HCT116 (cell line): ENCODE results near the gene CDH4. TPM values are rescaled to one million over a fixed set of nuclear protein-coding genes. Genes with fewer than 3 reads are reported as not detected.

Experiments
- ATAC-seq: fragments of 200-7000 bp; cut with Tn5 transposase; 2 replicates; pipeline ENCODE4 v1.9.1; 2020; ENCODE audit warnings: mild to moderate bottlenecking, moderate library complexity
- BruUV-seq: library from RNA; stranded (reverse); fragments of 400-500 nt; replicated peaks from 2 replicates; lab custom pipeline; 2021; lab: Mats Ljungman, UMichigan
- CTCF ChIA-PET: fragments of 300-600 bp; sonication (Branson Sonifier 250); formaldehyde crosslinking; loops from one replicate; lab custom pipeline; 2021; ENCODE audit warnings: antibody characterized with exemption; lab: Charles Lee
- POLR2A ChIA-PET: fragments of 300-600, 350-600 bp; sonication (Branson Sonifier 250); formaldehyde crosslinking; loops from one replicate; lab custom pipeline; 2021; ENCODE audit warnings: antibody characterized with exemption; lab: Charles Lee
- RAD21 ChIA-PET, 2 experiments: fragments of 300-600 bp; sonication (Branson Sonifier 250); formaldehyde crosslinking; loops; one replicate each; lab custom pipeline; 2023; ENCODE audit warnings: low total read pairs in 2 of 2; ENCODE audit not compliant: uncharacterized antibody in 2 of 2, unreplicated experiment in 2 of 2, low non-redundant PET in 1 of 2; lab: Charles Lee
- DNase-seq: peaks from one replicate; pipeline ENCODE4 v3.0.0-alpha.2; 2010; ENCODE audit warnings: low read depth, low spot score
- H2AFZ ChIP-seq: fragments of 200-600 bp; shearing (Covaris generic), sonication (generic); 2 replicates; pipeline ENCODE4 v1.6.1; 2017; ENCODE audit warnings: low read depth, mixed run types, mixed read lengths, antibody characterized with exemption, low read length; ENCODE audit not compliant: poor library complexity, severe bottlenecking
- H3K27ac ChIP-seq: 2 replicates; pipeline ENCODE4 v1.5.1; 2012; ENCODE audit warnings: low read depth, low read length
- H3K27me3 ChIP-seq: fragments of 200-600 bp; sonication (generic); 2 replicates; pipeline ENCODE4 v1.6.1; 2016; ENCODE audit warnings: mixed run types, low read length, mixed read lengths; ENCODE audit not compliant: insufficient read depth
- H3K36me3 ChIP-seq, 2 experiments: fragments of 200-500 bp in 1 of 2; fragments of 200-600 bp in 1 of 2; sonication (Bioruptor generic) in 1 of 2; sonication (generic) in 1 of 2; 2 replicates each; pipeline versions ENCODE4 v1.5.1 to v1.6.1; 2014 to 2016; ENCODE audit warnings: low read length in 2 of 2, inconsistent platforms in 1 of 2, mixed read lengths in 1 of 2, mixed run types in 1 of 2; ENCODE audit not compliant: insufficient read depth in 2 of 2, control insufficient read depth in 1 of 2
- H3K4me1 ChIP-seq, 2 experiments: fragments of 200-600 bp in 1 of 2; sonication (generic) in 1 of 2; 2 replicates each; pipeline versions ENCODE4 v1.5.1 to v1.6.1; 2012 to 2017; ENCODE audit warnings: low read length in 2 of 2, inconsistent platforms in 1 of 2, mild to moderate bottlenecking in 1 of 2, mixed read lengths in 1 of 2, mixed run types in 1 of 2, moderate library complexity in 1 of 2; ENCODE audit not compliant: insufficient read depth in 2 of 2, control insufficient read depth in 1 of 2
- H3K4me2 ChIP-seq: fragments of 200-600 bp; sonication (generic); 2 replicates; pipeline ENCODE4 v1.6.1; 2017; ENCODE audit warnings: mixed run types, low read length, mixed read lengths
- H3K4me3 ChIP-seq, 2 experiments: fragments of 200-600 bp in 1 of 2; sonication (generic) in 1 of 2; replicated peaks in 1 of 2; 2 replicates each; pipeline ENCODE4 v1.5.1; 2011 to 2016; ENCODE audit warnings: low read length in 2 of 2, control low read depth in 1 of 2, low read depth in 1 of 2, mild to moderate bottlenecking in 1 of 2, mixed read lengths in 1 of 2, mixed run types in 1 of 2
- H3K79me2 ChIP-seq: fragments of 200-600 bp; sonication (generic); 2 replicates; pipeline ENCODE4 v1.6.1; 2017; ENCODE audit warnings: mild to moderate bottlenecking, mixed run types, low read length, moderate library complexity, mixed read lengths; ENCODE audit not compliant: insufficient read depth
- H3K9ac ChIP-seq: fragments of 200-600 bp; sonication (generic); 2 replicates; pipeline ENCODE4 v1.6.1; 2016; ENCODE audit warnings: low read length, mixed read lengths
- H3K9me2 ChIP-seq: fragments of 200-600 bp; sonication (generic), shearing (Covaris generic); 2 replicates; pipeline ENCODE4 v1.6.1; 2017; ENCODE audit warnings: mixed run types, mild to moderate bottlenecking, moderate library complexity; ENCODE audit not compliant: insufficient read depth
- H3K9me3 ChIP-seq, 2 experiments: fragments of 200-500 bp in 1 of 2; fragments of 200-600 bp in 1 of 2; sonication (Bioruptor generic) in 1 of 2; sonication (generic) in 1 of 2; 2 replicates each; pipeline ENCODE4 v1.6.1; 2014 to 2017; ENCODE audit warnings: low read length in 2 of 2, mixed read lengths in 2 of 2, inconsistent platforms in 1 of 2, low read depth in 1 of 2, mild to moderate bottlenecking in 1 of 2, mixed run types in 1 of 2, moderate library complexity in 1 of 2; ENCODE audit not compliant: control insufficient read depth in 1 of 2, insufficient read depth in 1 of 2
- H4K20me1 ChIP-seq: fragments of 200-600 bp; sonication (generic), shearing (Covaris generic); 2 replicates; pipeline ENCODE4 v1.6.1; 2017; ENCODE audit warnings: mixed run types, mild to moderate bottlenecking, moderate library complexity; ENCODE audit not compliant: insufficient read depth
- CEBPB ChIP-seq: IDR thresholded peaks from 2 replicates; pipeline ENCODE4 v1.6.1; 2012; ENCODE audit warnings: low read depth
- CTCF ChIP-seq, 3 experiments: fragments of 200-600 bp in 1 of 3; sonication (generic) in 1 of 3; IDR thresholded peaks in 2 of 3; conservative IDR thresholded peaks in 1 of 3; 2 replicates each; pipeline ENCODE4 v1.5.1; 2012 to 2017; ENCODE audit warnings: low read depth in 2 of 3, low read length in 2 of 3, antibody characterized with exemption in 1 of 3, borderline replicate concordance in 1 of 3, control low read depth in 1 of 3, mild to moderate bottlenecking in 1 of 3, mixed read lengths in 1 of 3, mixed run types in 1 of 3, moderate library complexity in 1 of 3; ENCODE audit not compliant: insufficient read depth in 1 of 3
- ELF1 ChIP-seq: IDR thresholded peaks from 2 replicates; pipeline ENCODE4 v1.6.1; 2012; ENCODE audit warnings: low read depth, borderline replicate concordance
- EZH2 ChIP-seq: fragments of 200-600 bp; sonication (generic); IDR thresholded peaks from 2 replicates; pipeline ENCODE4 v1.6.1; 2017; ENCODE audit warnings: antibody characterized with exemption, mixed run types
- MAX ChIP-seq: IDR thresholded peaks from 2 replicates; pipeline ENCODE4 v1.6.1; 2012
- POLR2A ChIP-seq: IDR thresholded peaks from 2 replicates; pipeline ENCODE4 v1.7.0; 2011; ENCODE audit warnings: borderline replicate concordance; ENCODE audit not compliant: insufficient read depth, insufficient read length; ENCODE audit errors: extremely low read depth
- REST ChIP-seq: IDR thresholded peaks from 2 replicates; pipeline ENCODE4 v1.6.1; 2012; ENCODE audit warnings: low read depth
- SIN3A ChIP-seq: IDR thresholded peaks from 2 replicates; pipeline ENCODE4 v1.6.1; 2012; ENCODE audit warnings: low read depth
- TCF7L2 ChIP-seq: IDR thresholded peaks from 2 replicates; pipeline ENCODE4 v1.7.0; 2011; ENCODE audit warnings: borderline replicate concordance, inconsistent platforms; ENCODE audit not compliant: insufficient read depth, insufficient read length; ENCODE audit errors: extremely low read depth
- YY1 ChIP-seq: IDR thresholded peaks from 2 replicates; pipeline ENCODE4 v1.6.1; 2011; ENCODE audit warnings: low read length, low read depth, moderate library complexity, mild to moderate bottlenecking; ENCODE audit not compliant: insufficient replicate concordance; ENCODE audit errors: extremely low read depth
- ZBTB33 ChIP-seq: IDR thresholded peaks from 2 replicates; pipeline ENCODE4 v1.6.1; 2011; ENCODE audit warnings: mild to moderate bottlenecking, low read length, moderate library complexity; ENCODE audit not compliant: insufficient replicate concordance; ENCODE audit errors: extremely low read depth
- ZNF274 ChIP-seq: fragments of 200-500 bp; sonication (Bioruptor generic); IDR thresholded peaks from 2 replicates; pipeline ENCODE4 v1.6.1; 2014; ENCODE audit warnings: mild to moderate bottlenecking, low read depth, low read length, inconsistent platforms
- intact Hi-C: fragments of 100-400 bp; cut with micrococcal nuclease; formaldehyde crosslinking; loops from 2 replicates; pipeline ENCODE4 v1.10.0; 2022
- total RNA-seq: library from RNA; stranded (reverse); gene quantifications from one replicate; pipeline ENCODE4 v1.2.1, GENCODE V29; 2021; ENCODE audit not compliant: unreplicated experiment

Gene CDH4
- total RNA-seq, 1 experiment from 2014 or later = not detected

GRCh38 chr20:61417221-61417941, 165.3 kb downstream of the CDH4 start:
- Histone ChIP-seq H3K27me3 (no peaks in the 10 kb centered on the region), H3K79me2 (no peaks in the 10 kb centered on the region), H3K4me3 (no peak overlapping the region)
- intact Hi-C loops = no loop called here
- no peak for DNase-seq
- TF ChIP-seq EZH2 (no peak), POLR2A (no peak), CTCF (IDR thresholded peaks at IDR 0.05 in 2 of 3, conservative IDR thresholded peaks at IDR 0.05 in 1 of 3; ENCODE audit: borderline replicate concordance in 1 of 3, insufficient read depth in 1 of 3, low read depth in 2 of 3, low read length in 2 of 3) (no peak), ELF1 (no peak), MAX (no peak), CEBPB (no peak), REST (no peak), ZNF274 (no peak), SIN3A (no peak), ZBTB33 (no peak), YY1 (no peak), TCF7L2 (no peak)
- TF ChIP-seq, all 23 proteins: peak for 0
- Histone ChIP-seq H3K4me1 (no peaks in the 10 kb centered on the region), H3K27ac (no peak overlapping the region), H3K36me3 (no peaks in the 10 kb centered on the region), H3K9ac (no peak overlapping the region), H4K20me1 (no peaks in the 10 kb centered on the region), H3K4me2 (no peak overlapping the region), H2AFZ (no peak overlapping the region), H3K9me3 (peaks cover 0 to 7% of the 10 kb centered on the region in 2 experiments; a peak in 2 of 4 replicates), H3K9me2 (no peaks in the 10 kb centered on the region)
- ChIA-PET POLR2A (no interaction called here), CTCF (no interaction called here), RAD21 (no interaction called here)
- no peak for ATAC-seq
- no TSS peak for BruUV-seq
